EH (cell line): ENCODE results near the gene HHEX.

ENCODE experiments used
- DNase-seq: peaks from one replicate; pipeline ENCODE4 v3.0.0-alpha.2; 2015; ENCODE audit warnings: low read depth

HHEX gene

GRCh38 chr10:92693534-92693893 is 3.8 kb downstream of the HHEX start:
- DNase-seq = no peak

GRCh38 chr10:92695679-92696605 is 6.2 kb downstream of the HHEX start:
- peak; percentile 66 for DNase-seq

GRCh38 chr10:92696606-92697383 is 7.0 kb downstream of the HHEX start:
- no peak for DNase-seq

GRCh38 chr10:92697663-92698511 is 8.1 kb downstream of the HHEX start:
- no peak for DNase-seq

- DNase-seq = no peak
Observed at GRCh38 chr10:92699193-92699517, 9.4 kb downstream of the HHEX start.

- DNase-seq = peak; percentile 77
Observed at GRCh38 chr10:92699518-92700381, 10.0 kb downstream of the HHEX start.

- DNase-seq = no peak
Observed at GRCh38 chr10:92702301-92702916, 12.7 kb downstream of the HHEX start.

- DNase-seq = peak; percentile 80
Observed at GRCh38 chr10:92712016-92712889, 22.5 kb downstream of the HHEX start.

- DNase-seq = no peak
Observed at GRCh38 chr10:92714152-92714845, 24.5 kb downstream of the HHEX start.

GRCh38 chr10:92714872-92715271 is 25.1 kb downstream of the HHEX start:
- no peak for DNase-seq

- no peak for DNase-seq
Observed at GRCh38 chr10:92719991-92720830, 30.5 kb downstream of the HHEX start.

- DNase-seq = no peak
Observed at GRCh38 chr10:92720831-92721165, 31.0 kb downstream of the HHEX start.

- DNase-seq = no peak
Observed at GRCh38 chr10:92722349-92722748, 32.6 kb downstream of the HHEX start.

- no peak for DNase-seq
Observed at GRCh38 chr10:92727141-92727540, 37.4 kb downstream of the HHEX start.

GRCh38 chr10:92727550-92727949 is 37.8 kb downstream of the HHEX start:
- no peak for DNase-seq

- no peak for DNase-seq
Observed at GRCh38 chr10:92729886-92730285, 40.1 kb downstream of the HHEX start.

- no peak for DNase-seq
Observed at GRCh38 chr10:92732958-92733357, 43.2 kb downstream of the HHEX start.

GRCh38 chr10:92734301-92734700 is 44.5 kb downstream of the HHEX start:
- DNase-seq = no peak

GRCh38 chr10:92735938-92736337 is 46.2 kb downstream of the HHEX start:
- no peak for DNase-seq
